HFFc6 (cell line): Measurements from ENCODE around the gene CARD9. TPM values are rescaled to one million over a fixed set of nuclear protein-coding genes. Genes with fewer than 3 reads are reported as not detected.

Experiments
- DNase-seq: peaks from one replicate; pipeline ENCODE4 v3.0.0-alpha.2; 2018
- H3K27ac Mint-ChIP-seq: 2 replicates; pipeline ENCODE4 v1.8.0; 2020; ENCODE audit warnings: mild to moderate bottlenecking, mixed read lengths
- H3K27me3 Mint-ChIP-seq: 2 replicates; pipeline ENCODE4 v1.8.0; 2021; ENCODE audit warnings: mild to moderate bottlenecking, moderate library complexity, mixed read lengths; ENCODE audit not compliant: insufficient read depth
- H3K36me3 Mint-ChIP-seq: 2 replicates; pipeline ENCODE4 v1.8.0; 2021; ENCODE audit warnings: low read depth, mixed read lengths
- H3K4me1 Mint-ChIP-seq: 2 replicates; pipeline ENCODE4 v1.8.0; 2020; ENCODE audit warnings: low read depth, mixed read lengths
- H3K4me3 Mint-ChIP-seq: 2 replicates; pipeline ENCODE4 v1.8.0; 2020; ENCODE audit warnings: mild to moderate bottlenecking, moderate library complexity, mixed read lengths
- H3K9me3 Mint-ChIP-seq: 2 replicates; pipeline ENCODE4 v1.8.0; 2020; ENCODE audit warnings: mild to moderate bottlenecking, mixed read lengths
- total RNA-seq, 6 experiments: library from RNA; stranded (reverse); fragmentation: NEBNext Ultra II Directional; extraction: Animal tissue kit (Norgen Biotek cat#: 25700); gene quantifications; 2 replicates in 1 of 6; 3 replicates in 5 of 6; pipeline ENCODE4 v1.2.3, GENCODE V29; 2021
- TF ChIP-seq, protein P1 (sequence below): fragments of 200-600 bp; sonication (generic); IDR thresholded peaks from 2 replicates; pipeline ENCODE4 v1.5.0; 2021; ENCODE audit warnings: antibody characterized with exemption, mild to moderate bottlenecking

Gene CARD9
- total RNA-seq, 6 experiments from 2014 or later, result 2.9 to 19.0 (median 3.2) TPM

- Mint-ChIP-seq H3K36me3 (no peaks in the 10 kb centered on the region), H3K4me3 (no peak overlapping the region), H3K9me3 (no peaks in the 10 kb centered on the region), H3K4me1 (peaks cover 19% of the 10 kb centered on the region), H3K27ac (no peak overlapping the region), H3K27me3 (peaks cover 16% of the 10 kb centered on the region)
- DNase-seq, result no peak
- TF ChIP-seq, protein P1, sequence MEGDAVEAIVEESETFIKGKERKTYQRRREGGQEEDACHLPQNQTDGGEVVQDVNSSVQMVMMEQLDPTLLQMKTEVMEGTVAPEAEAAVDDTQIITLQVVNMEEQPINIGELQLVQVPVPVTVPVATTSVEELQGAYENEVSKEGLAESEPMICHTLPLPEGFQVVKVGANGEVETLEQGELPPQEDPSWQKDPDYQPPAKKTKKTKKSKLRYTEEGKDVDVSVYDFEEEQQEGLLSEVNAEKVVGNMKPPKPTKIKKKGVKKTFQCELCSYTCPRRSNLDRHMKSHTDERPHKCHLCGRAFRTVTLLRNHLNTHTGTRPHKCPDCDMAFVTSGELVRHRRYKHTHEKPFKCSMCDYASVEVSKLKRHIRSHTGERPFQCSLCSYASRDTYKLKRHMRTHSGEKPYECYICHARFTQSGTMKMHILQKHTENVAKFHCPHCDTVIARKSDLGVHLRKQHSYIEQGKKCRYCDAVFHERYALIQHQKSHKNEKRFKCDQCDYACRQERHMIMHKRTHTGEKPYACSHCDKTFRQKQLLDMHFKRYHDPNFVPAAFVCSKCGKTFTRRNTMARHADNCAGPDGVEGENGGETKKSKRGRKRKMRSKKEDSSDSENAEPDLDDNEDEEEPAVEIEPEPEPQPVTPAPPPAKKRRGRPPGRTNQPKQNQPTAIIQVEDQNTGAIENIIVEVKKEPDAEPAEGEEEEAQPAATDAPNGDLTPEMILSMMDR, result no peak
Measured at GRCh38 chr9:136349546-136349945, 23.9 kb downstream of the CARD9 start.

- Mint-ChIP-seq H3K9me3 (no peaks in the 10 kb centered on the region), H3K36me3 (no peaks in the 10 kb centered on the region), H3K4me1 (peaks cover 18% of the 10 kb centered on the region), H3K27me3 (peaks cover 15% of the 10 kb centered on the region), H3K27ac (no peak overlapping the region), H3K4me3 (no peak overlapping the region)
- DNase-seq, result no peak
- TF ChIP-seq, protein P1, result no peak
Measured at GRCh38 chr9:136348691-136349090, 24.8 kb downstream of the CARD9 start.

- Mint-ChIP-seq H3K27ac (no peak overlapping the region; the same call in 1 of the 2 replicates), H3K4me3 (no peak overlapping the region), H3K27me3 (peaks cover 15% of the 10 kb centered on the region), H3K4me1 (peaks cover 18% of the 10 kb centered on the region), H3K36me3 (no peaks in the 10 kb centered on the region), H3K9me3 (no peaks in the 10 kb centered on the region)
- TF ChIP-seq, protein P1, result no peak
- no peak for DNase-seq
Measured at GRCh38 chr9:136347472-136348256, 25.8 kb downstream of the CARD9 start.

DNA sequence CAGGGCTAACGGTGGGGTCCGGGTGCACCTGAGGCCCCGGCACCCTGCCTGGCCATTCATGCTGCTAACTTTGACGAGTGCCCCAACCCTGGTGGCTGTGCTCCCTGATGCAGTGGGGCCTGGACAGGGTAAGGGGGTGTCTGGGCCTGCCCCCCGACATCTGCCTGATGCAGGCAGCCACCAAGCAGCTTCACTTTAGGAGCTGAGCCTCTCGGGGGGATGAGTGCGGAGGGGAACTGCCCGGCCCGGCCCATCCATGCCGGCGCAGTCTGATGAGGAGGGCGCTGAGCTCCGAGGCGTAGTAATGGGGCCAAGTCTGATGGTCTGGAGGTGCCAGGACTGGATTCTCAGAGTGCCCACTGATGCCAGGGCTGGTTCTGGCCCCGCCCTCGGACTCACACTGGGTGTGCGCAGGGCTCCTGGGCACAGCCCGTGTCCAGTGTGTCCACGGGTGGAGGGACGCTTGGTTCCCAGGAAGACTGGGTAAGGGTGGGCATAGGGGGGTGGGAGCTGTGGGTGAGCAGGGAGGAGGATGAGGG is 26.5 kb downstream of the CARD9 start:
- no peak for DNase-seq
- peaks cover 18% of the 10 kb centered on the region for H3K4me1 Mint-ChIP-seq
- H3K4me3 Mint-ChIP-seq, result no peak overlapping the region
- TF ChIP-seq, protein P1, result no peak
- peaks cover 13% of the 10 kb centered on the region for H3K27me3 Mint-ChIP-seq
- no peak overlapping the region; the same call in 1 of the 2 replicates for H3K27ac Mint-ChIP-seq
- H3K9me3 Mint-ChIP-seq, result no peaks in the 10 kb centered on the region
- no peaks in the 10 kb centered on the region for H3K36me3 Mint-ChIP-seq

GRCh38 chr9:136346157-136346481 is 27.4 kb downstream of the CARD9 start:
- no peak for DNase-seq
- H3K27ac Mint-ChIP-seq, result no peak overlapping the region
- peak overlapping the region; percentile 53; the same call in 1 of the 2 replicates for H3K4me3 Mint-ChIP-seq
- peaks cover 13% of the 10 kb centered on the region for H3K27me3 Mint-ChIP-seq
- TF ChIP-seq, protein P1, result peak; percentile 15
- no peaks in the 10 kb centered on the region for H3K36me3 Mint-ChIP-seq
- H3K9me3 Mint-ChIP-seq, result no peaks in the 10 kb centered on the region
- peaks cover 18% of the 10 kb centered on the region for H3K4me1 Mint-ChIP-seq
